IMR-90 (cell line): ENCODE measurements around the gene CCDC60. TPM values are rescaled to one million over a fixed set of nuclear protein-coding genes. Genes with fewer than 3 reads are reported as not detected.

Experiments used
- ATAC-seq: fragments of 200-7000 bp; cut with Tn5 transposase; 2 replicates; pipeline ENCODE4 v1.9.1; 2020; ENCODE audit warnings: low read depth, mild to moderate bottlenecking, moderate library complexity
- BruUV-seq: library from RNA; stranded (reverse); fragments of 400-500 nt; replicated peaks from 2 replicates; lab custom pipeline; 2021; lab: Mats Ljungman, UMichigan
- CTCF ChIA-PET: fragments of 300-600 bp; formaldehyde crosslinking; extraction: SDS; loops from one replicate; lab custom pipeline; 2021; ENCODE audit warnings: antibody characterized with exemption; lab: Yijun Ruan, JAX
- POLR2A ChIA-PET: fragments of 300-600 bp; sonication (Branson Sonifier 250); formaldehyde crosslinking; loops from one replicate; lab custom pipeline; 2022; ENCODE audit warnings: antibody characterized with exemption; ENCODE audit not compliant: unreplicated experiment; lab: Charles Lee
- DNase-seq: peaks from one replicate; pipeline ENCODE4 v3.0.0; 2013
- H2AFZ ChIP-seq: replicated peaks from 2 replicates; pipeline ENCODE3; 2013; ENCODE audit warnings: low read length, mild to moderate bottlenecking; ENCODE audit not compliant: poor library complexity
- H2AK5ac ChIP-seq: 2 replicates; pipeline ENCODE4 v1.6.1; 2013; ENCODE audit warnings: low read depth, low read length, inconsistent platforms
- H2AK9ac ChIP-seq: replicated peaks from 2 replicates; pipeline ENCODE3; 2013; ENCODE audit warnings: mild to moderate bottlenecking, low read depth, low read length, moderate library complexity; ENCODE audit not compliant: poor library complexity
- H2BK120ac ChIP-seq: 2 replicates; pipeline ENCODE4 v1.6.1; 2013; ENCODE audit warnings: low read depth, low read length, inconsistent platforms
- H2BK15ac ChIP-seq: 3 replicates; pipeline ENCODE4 v1.6.1; 2013; ENCODE audit warnings: low read depth, low read length, inconsistent platforms
- H2BK20ac ChIP-seq: 2 replicates; pipeline ENCODE4 v1.6.1; 2013; ENCODE audit warnings: low read depth, mild to moderate bottlenecking, inconsistent platforms, low read length, moderate library complexity
- H2BK5ac ChIP-seq: 2 replicates; pipeline ENCODE4 v1.6.1; 2013; ENCODE audit warnings: mild to moderate bottlenecking, low read depth, low read length, inconsistent platforms; ENCODE audit not compliant: poor library complexity, severe bottlenecking
- H3K14ac ChIP-seq: replicated peaks from 2 replicates; pipeline ENCODE4 v1.6.1; 2013; ENCODE audit warnings: low read depth, low read length, inconsistent platforms
- H3K18ac ChIP-seq: 2 replicates; pipeline ENCODE4 v1.6.1; 2013; ENCODE audit warnings: low read depth, low read length, control low read depth
- H3K23ac ChIP-seq: 2 replicates; pipeline ENCODE4 v1.6.1; 2013; ENCODE audit warnings: low read depth, low read length, inconsistent platforms
- H3K27ac ChIP-seq: 2 replicates; pipeline ENCODE4 v1.5.1; 2013; ENCODE audit warnings: mild to moderate bottlenecking, control low read depth, low read length; ENCODE audit not compliant: insufficient read depth
- H3K27me3 ChIP-seq: 2 replicates; pipeline ENCODE4 v1.6.1; 2013; ENCODE audit warnings: low read length; ENCODE audit not compliant: control insufficient read depth, insufficient read depth
- H3K36me3 ChIP-seq: 2 replicates; pipeline ENCODE4 v1.6.1; 2013; ENCODE audit warnings: low read length, mixed read lengths; ENCODE audit not compliant: control insufficient read depth, insufficient read depth
- H3K4ac ChIP-seq: 2 replicates; pipeline ENCODE4 v1.6.1; 2013; ENCODE audit warnings: low read depth, low read length, inconsistent platforms
- H3K4me1 ChIP-seq: 2 replicates; pipeline ENCODE4 v1.6.1; 2013; ENCODE audit warnings: low read length, mixed read lengths; ENCODE audit not compliant: control insufficient read depth, insufficient read depth
- H3K4me2 ChIP-seq: 2 replicates; pipeline ENCODE4 v1.6.1; 2013; ENCODE audit warnings: low read depth, mild to moderate bottlenecking, control low read depth, low read length, moderate library complexity
- H3K4me3 ChIP-seq: 2 replicates; pipeline ENCODE4 v1.5.1; 2013; ENCODE audit warnings: low read depth, mild to moderate bottlenecking, control low read depth, low read length, moderate library complexity; ENCODE audit not compliant: insufficient read depth
- H3K56ac ChIP-seq: 2 replicates; pipeline ENCODE4 v1.6.1; 2013; ENCODE audit warnings: low read length, inconsistent platforms; ENCODE audit not compliant: insufficient read depth; ENCODE audit errors: extremely low read depth
- H3K79me1 ChIP-seq, 2 experiments: 2 replicates each; pipeline ENCODE4 v1.6.1; 2013; ENCODE audit warnings: low read length in 2 of 2, inconsistent platforms in 1 of 2, low read depth in 1 of 2
- H3K9ac ChIP-seq: 2 replicates; pipeline ENCODE4 v1.6.1; 2013; ENCODE audit warnings: low read depth, low read length, control low read depth
- H3K9me1 ChIP-seq: 2 replicates; pipeline ENCODE4 v1.6.1; 2013; ENCODE audit warnings: low read length, inconsistent platforms; ENCODE audit not compliant: insufficient read depth
- H3K9me3 ChIP-seq: 2 replicates; pipeline ENCODE4 v1.6.1; 2013; ENCODE audit warnings: low read length; ENCODE audit not compliant: control insufficient read depth, insufficient read depth
- H4K20me1 ChIP-seq: 2 replicates; pipeline ENCODE4 v1.6.1; 2013; ENCODE audit warnings: low read length, inconsistent platforms; ENCODE audit not compliant: insufficient read depth
- H4K5ac ChIP-seq: 2 replicates; pipeline ENCODE4 v1.6.1; 2013; ENCODE audit warnings: mild to moderate bottlenecking, low read depth, low read length, control low read depth
- H4K8ac ChIP-seq, 2 experiments: 2 replicates each; pipeline ENCODE4 v1.6.1; 2013; ENCODE audit warnings: low read depth in 2 of 2, low read length in 2 of 2, control low read depth in 1 of 2, inconsistent platforms in 1 of 2
- H4K91ac ChIP-seq: 2 replicates; pipeline ENCODE4 v1.6.1; 2013; ENCODE audit warnings: low read depth, low read length, inconsistent platforms; ENCODE audit not compliant: insufficient read depth
- BHLHE40 ChIP-seq: fragments of 150-350 bp; IDR thresholded peaks from 2 replicates; pipeline ENCODE4 v1.6.1; 2016; ENCODE audit warnings: mild to moderate bottlenecking, low read depth, low read length
- CEBPB ChIP-seq: IDR thresholded peaks from 2 replicates; pipeline ENCODE4 v1.6.1; 2012; ENCODE audit warnings: low read depth, low read length, improper control_type of control experiment
- NFE2L2 ChIP-seq: fragments of 150-350 bp; IDR thresholded peaks from 2 replicates; pipeline ENCODE4 v1.6.1; 2016; ENCODE audit warnings: low read depth, mild to moderate bottlenecking, low read length
- RFX5 ChIP-seq: IDR thresholded peaks from 2 replicates; pipeline ENCODE4 v1.8.0; 2012; ENCODE audit warnings: low read depth, mild to moderate bottlenecking, low read length, moderate library complexity
- WGBS, 2 experiments: methylation state at CpG; one replicate each; pipeline versions ENCODE4 v1.1.5 to v1.1.7; 2013; ENCODE audit warnings: missing lambda C conversion rate in 2 of 2; ENCODE audit not compliant: insufficient read length in 1 of 2; ENCODE audit errors: extremely low coverage in 2 of 2; 5-methylcytosine and 5-hydroxymethylcytosine counted together
- dilution Hi-C: fragments of 300-500 bp; cut with HindIII; formaldehyde crosslinking; loops from one replicate; pipeline ENCODE4 v1.14.3; 2018; ENCODE audit warnings: low sequenced_read_pairs; ENCODE audit not compliant: unreplicated experiment
- in situ Hi-C: fragments of 300-500 bp; cut with MboI; formaldehyde crosslinking; loops from 3 replicates; pipeline ENCODE4 v1.14.3; 2019; ENCODE audit warnings: low sequenced_read_pairs, inconsistent platforms, mixed read lengths
- intact Hi-C: fragments of 100-400 bp; cut with micrococcal nuclease; formaldehyde crosslinking; loops from 2 replicates; pipeline ENCODE4 v1.10.0; 2022
- polyA plus RNA-seq, 3 experiments: library from polyadenylated mRNA; depleted of rRNA; stranded (reverse); fragments of >200 nt; gene quantifications; 2 replicates each; pipeline ENCODE4 v1.2.3, GENCODE V29; 2012; ENCODE audit warnings: low replicate concordance in 1 of 3
- total RNA-seq: library from RNA; depleted of rRNA; stranded (reverse); fragments of >200 nt; gene quantifications from 2 replicates; pipeline ENCODE4 v1.2.3, GENCODE V29; 2012
- TF ChIP-seq, protein P1 (sequence below): fragments of 150-350 bp; IDR thresholded peaks from 2 replicates; pipeline ENCODE4 v1.6.1; 2017; ENCODE audit warnings: mild to moderate bottlenecking, antibody characterized with exemption, low read length, low read depth
- TF ChIP-seq, protein P2 (sequence below): fragments of 150-350 bp; IDR thresholded peaks from 2 replicates; pipeline ENCODE4 v1.6.1; 2016; ENCODE audit warnings: low read depth, mild to moderate bottlenecking, low read length, moderate library complexity, borderline replicate concordance

CCDC60 gene
- total and polyA plus RNA-seq, 2 of the 4 experiments (the other 2 are of a cell fraction): not detected

DNA sequence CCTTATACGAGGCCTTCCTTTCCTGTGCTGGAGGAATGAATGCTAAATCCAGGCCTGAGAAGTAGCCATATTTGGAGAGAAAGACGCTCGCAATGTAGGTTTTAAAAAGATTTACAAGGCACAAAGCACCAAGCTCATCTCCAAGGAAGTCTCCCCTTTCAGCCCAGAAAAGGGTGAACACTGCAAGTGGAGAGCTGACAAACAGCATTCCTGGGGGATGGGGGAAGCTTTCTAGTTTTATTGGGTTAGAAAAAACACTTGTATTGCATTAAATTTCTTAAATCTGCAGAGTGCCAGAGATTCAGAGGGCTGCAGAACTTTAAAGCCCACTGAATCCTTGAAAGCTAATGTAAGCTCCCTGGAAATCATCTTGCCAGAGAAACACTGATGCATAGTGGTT lies 34.6 kb downstream of the CCDC60 start:
- no peak overlapping the region for H3K4me3 ChIP-seq
- H3K18ac ChIP-seq: no peak overlapping the region
- H3K9me3 ChIP-seq: peaks cover 18% of the 10 kb centered on the region
- dilution Hi-C loops (no loop called here), intact Hi-C loops (no loop called here), in situ Hi-C loops (no loop called here)
- BruUV-seq: no TSS peak
- H2BK15ac ChIP-seq: no peak overlapping the region
- no CpG with 5 or more reads among the region's 3 CpGs for WGBS, 2 experiments
- H3K14ac ChIP-seq: no peak overlapping the region
- no peak overlapping the region for H3K4ac ChIP-seq
- CTCF ChIA-PET: no interaction called here
- ATAC-seq (no peak), DNase-seq (no peak)
- H3K9ac ChIP-seq: no peak overlapping the region
- no peak overlapping the region for H2BK120ac ChIP-seq
- no peak overlapping the region for H2AFZ ChIP-seq
- H3K9me1 ChIP-seq: no peaks in the 10 kb centered on the region
- H3K36me3 ChIP-seq: no peaks in the 10 kb centered on the region
- no peak overlapping the region for H2BK20ac ChIP-seq
- H4K8ac ChIP-seq: no peak overlapping the region
- H2AK9ac ChIP-seq: no peak overlapping the region
- no peaks in the 10 kb centered on the region for H3K4me1 ChIP-seq
- H4K5ac ChIP-seq: no peak overlapping the region
- no peak overlapping the region for H2BK5ac ChIP-seq
- H3K56ac ChIP-seq: no peak overlapping the region
- no peak overlapping the region for H3K27ac ChIP-seq
- H3K23ac ChIP-seq: no peak overlapping the region
- POLR2A ChIA-PET: no interaction called here
- no peaks in the 10 kb centered on the region for H3K27me3 ChIP-seq
- H3K79me1 ChIP-seq: no peaks in the 10 kb centered on the region
- no peak overlapping the region for H4K91ac ChIP-seq
- H4K20me1 ChIP-seq: no peaks in the 10 kb centered on the region
- TF ChIP-seq BHLHE40 (no peak), NFE2L2 (no peak), CEBPB (no peak), RFX5 (no peak)
- TF ChIP-seq, protein P1, sequence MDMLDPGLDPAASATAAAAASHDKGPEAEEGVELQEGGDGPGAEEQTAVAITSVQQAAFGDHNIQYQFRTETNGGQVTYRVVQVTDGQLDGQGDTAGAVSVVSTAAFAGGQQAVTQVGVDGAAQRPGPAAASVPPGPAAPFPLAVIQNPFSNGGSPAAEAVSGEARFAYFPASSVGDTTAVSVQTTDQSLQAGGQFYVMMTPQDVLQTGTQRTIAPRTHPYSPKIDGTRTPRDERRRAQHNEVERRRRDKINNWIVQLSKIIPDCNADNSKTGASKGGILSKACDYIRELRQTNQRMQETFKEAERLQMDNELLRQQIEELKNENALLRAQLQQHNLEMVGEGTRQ: no peak
- TF ChIP-seq, protein P2, sequence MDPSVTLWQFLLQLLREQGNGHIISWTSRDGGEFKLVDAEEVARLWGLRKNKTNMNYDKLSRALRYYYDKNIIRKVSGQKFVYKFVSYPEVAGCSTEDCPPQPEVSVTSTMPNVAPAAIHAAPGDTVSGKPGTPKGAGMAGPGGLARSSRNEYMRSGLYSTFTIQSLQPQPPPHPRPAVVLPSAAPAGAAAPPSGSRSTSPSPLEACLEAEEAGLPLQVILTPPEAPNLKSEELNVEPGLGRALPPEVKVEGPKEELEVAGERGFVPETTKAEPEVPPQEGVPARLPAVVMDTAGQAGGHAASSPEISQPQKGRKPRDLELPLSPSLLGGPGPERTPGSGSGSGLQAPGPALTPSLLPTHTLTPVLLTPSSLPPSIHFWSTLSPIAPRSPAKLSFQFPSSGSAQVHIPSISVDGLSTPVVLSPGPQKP: no peak
- no peak overlapping the region for H3K4me2 ChIP-seq
- H2AK5ac ChIP-seq: no peak overlapping the region
